Neutrophil (primary cell): ENCODE data around the gene STX8.

Source experiments
- H3K27ac ChIP-seq: fragments of 200-600 bp; sonication (generic); 2 replicates; pipeline ENCODE4 v1.5.1; 2016; ENCODE audit warnings: mild to moderate bottlenecking, moderate library complexity
- H3K27me3 ChIP-seq: fragments of 200-600 bp; sonication (generic); 2 replicates; pipeline ENCODE4 v1.6.0; 2016; ENCODE audit warnings: mild to moderate bottlenecking
- H3K36me3 ChIP-seq: fragments of 200-600 bp; sonication (generic); 2 replicates; pipeline ENCODE4 v1.5.1; 2017
- H3K4me1 ChIP-seq, 2 experiments: fragments of 200-600 bp in 1 of 2; sonication (generic) in 1 of 2; 1 replicate in 1 of 2; 2 replicates in 1 of 2; pipeline versions ENCODE4 v1.5.1 to v1.6.1; 2013 to 2016; ENCODE audit warnings: low read depth in 1 of 2, low read length in 1 of 2, mild to moderate bottlenecking in 1 of 2, moderate library complexity in 1 of 2; ENCODE audit not compliant: control insufficient read depth in 1 of 2, insufficient read depth in 1 of 2
- H3K4me3 ChIP-seq, 2 experiments: fragments of 200-600 bp in 1 of 2; sonication (generic) in 1 of 2; 1 replicate in 1 of 2; 2 replicates in 1 of 2; pipeline ENCODE4 v1.5.1; 2013 to 2016; ENCODE audit warnings: low read depth in 1 of 2, low read length in 1 of 2, mild to moderate bottlenecking in 1 of 2, moderate library complexity in 1 of 2
- H3K9me3 ChIP-seq: fragments of 200-600 bp; sonication (generic); 2 replicates; pipeline ENCODE4 v1.5.1; 2016
- TF ChIP-seq, protein P1 (sequence below): fragments of 200-600 bp; sonication (generic); IDR thresholded peaks from 2 replicates; pipeline ENCODE4 v1.5.1; 2016; ENCODE audit warnings: antibody characterized with exemption

Gene STX8

DNA sequence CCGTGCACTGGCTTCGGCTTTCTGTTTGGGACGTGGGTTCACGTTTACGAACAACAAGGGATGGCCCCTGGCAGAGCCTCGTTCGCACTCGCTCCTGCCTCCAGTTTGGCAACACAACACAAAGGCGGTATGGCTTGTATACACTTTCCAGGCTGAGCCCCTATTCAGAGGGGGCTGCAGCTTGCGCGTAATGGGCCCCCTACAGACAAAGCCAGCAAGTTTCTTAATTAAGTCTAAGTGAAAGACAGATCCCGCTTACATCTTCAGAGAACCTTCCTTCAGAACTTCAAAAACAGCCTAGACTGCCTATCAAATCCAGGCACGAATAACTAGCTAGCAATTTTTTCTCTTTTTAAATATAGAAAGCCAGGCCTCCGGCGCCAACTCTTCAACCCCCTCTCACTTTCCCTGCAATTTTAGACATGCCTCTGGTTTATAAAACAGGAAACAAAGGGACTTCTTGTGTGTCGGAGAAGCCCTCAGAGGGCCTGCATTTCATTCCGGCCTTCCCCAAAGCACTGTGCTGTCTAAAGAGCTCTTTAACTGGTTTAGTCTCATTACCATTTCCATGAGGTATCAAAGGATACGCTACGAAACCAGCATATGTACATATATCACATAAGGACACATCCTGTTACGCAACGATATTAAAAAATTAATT lies 244.9 kb downstream of the STX8 start:
- Histone ChIP-seq H3K9me3 (peaks cover 7% of the 10 kb centered on the region), H3K4me3 (no peak overlapping the region), H3K27me3 (no peaks in the 10 kb centered on the region), H3K27ac (no peak overlapping the region), H3K4me1 (no peaks in the 10 kb centered on the region), H3K36me3 (no peaks in the 10 kb centered on the region)
- TF ChIP-seq, protein P1, sequence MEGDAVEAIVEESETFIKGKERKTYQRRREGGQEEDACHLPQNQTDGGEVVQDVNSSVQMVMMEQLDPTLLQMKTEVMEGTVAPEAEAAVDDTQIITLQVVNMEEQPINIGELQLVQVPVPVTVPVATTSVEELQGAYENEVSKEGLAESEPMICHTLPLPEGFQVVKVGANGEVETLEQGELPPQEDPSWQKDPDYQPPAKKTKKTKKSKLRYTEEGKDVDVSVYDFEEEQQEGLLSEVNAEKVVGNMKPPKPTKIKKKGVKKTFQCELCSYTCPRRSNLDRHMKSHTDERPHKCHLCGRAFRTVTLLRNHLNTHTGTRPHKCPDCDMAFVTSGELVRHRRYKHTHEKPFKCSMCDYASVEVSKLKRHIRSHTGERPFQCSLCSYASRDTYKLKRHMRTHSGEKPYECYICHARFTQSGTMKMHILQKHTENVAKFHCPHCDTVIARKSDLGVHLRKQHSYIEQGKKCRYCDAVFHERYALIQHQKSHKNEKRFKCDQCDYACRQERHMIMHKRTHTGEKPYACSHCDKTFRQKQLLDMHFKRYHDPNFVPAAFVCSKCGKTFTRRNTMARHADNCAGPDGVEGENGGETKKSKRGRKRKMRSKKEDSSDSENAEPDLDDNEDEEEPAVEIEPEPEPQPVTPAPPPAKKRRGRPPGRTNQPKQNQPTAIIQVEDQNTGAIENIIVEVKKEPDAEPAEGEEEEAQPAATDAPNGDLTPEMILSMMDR: no peak

DNA sequence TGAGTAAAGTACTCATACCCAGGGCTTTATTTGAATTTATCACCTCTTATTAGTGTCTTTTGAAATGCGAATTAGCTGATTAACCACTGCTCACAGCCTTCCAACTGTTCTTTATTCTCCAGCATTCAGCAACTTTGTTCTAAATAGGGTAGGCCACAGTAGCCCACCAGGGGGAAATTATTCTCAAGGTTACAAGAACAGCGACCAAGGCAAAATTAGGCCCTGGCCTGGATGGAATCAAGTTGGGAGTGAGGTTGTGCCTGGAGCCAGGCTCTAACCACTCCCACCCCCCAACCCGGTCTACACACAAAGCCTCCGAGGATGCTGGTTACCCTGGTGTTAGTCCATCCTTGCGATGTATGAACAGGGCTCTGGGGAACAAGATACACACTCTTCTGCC lies 245.5 kb downstream of the STX8 start:
- no peaks in the 10 kb centered on the region for H3K4me1 ChIP-seq
- TF ChIP-seq, protein P1: no peak
- no peak overlapping the region for H3K4me3 ChIP-seq
- no peak overlapping the region for H3K27ac ChIP-seq
- H3K36me3 ChIP-seq: no peaks in the 10 kb centered on the region
- peaks cover 5% of the 10 kb centered on the region for H3K9me3 ChIP-seq
- H3K27me3 ChIP-seq: no peaks in the 10 kb centered on the region

DNA sequence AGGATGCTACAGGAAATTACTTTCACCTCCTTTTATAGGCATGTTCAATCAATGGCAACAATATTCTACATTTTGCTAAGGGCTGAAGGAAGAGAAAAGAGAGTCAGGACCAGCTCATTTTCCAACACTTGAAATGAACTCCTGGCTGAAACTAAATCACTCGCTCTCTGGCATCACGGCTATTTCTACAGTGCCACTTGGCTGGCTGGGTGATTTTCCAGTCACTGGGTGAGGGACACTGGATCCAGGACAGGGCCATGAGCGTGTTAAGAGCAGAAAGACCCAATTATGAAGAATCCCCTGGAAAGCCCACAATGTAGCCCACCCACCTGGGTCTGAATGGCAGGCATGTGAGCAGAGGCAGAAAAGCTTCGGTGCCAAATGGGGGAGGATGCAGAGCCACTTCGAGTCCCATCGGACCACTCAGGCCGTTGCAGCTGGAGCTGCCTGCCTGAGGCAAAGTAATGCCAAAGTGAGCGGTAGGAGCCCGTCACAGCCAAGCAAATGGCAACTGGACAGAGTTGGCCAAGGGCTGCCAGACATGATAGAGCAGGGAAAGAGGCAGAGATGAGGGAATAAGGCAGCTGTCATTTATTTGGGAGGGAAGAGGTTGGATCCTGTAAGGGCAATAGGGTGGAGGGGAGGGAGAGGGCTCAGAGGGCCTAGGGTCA lies 246.2 kb downstream of the STX8 start:
- H3K27ac ChIP-seq: no peak overlapping the region
- no peaks in the 10 kb centered on the region for H3K4me1 ChIP-seq

DNA sequence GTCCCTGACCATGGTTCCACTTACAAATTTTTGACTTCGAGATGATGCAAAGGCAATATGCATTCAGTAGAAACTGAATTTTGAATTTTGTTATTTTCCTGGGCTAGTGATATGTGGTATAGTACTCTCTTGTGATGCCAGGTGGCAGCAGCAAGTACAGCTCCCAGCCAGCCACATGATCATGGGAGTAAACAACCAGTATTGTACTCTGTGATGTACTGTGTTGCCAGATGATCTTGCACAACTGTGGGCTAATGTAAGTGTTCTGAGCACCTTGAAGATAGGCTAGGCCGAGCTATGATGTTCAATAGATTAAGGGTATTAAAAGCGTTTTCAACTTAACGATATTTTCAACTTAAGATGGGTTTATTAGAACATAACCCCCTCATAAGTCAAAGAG lies 250.8 kb downstream of the STX8 start:
- TF ChIP-seq, protein P1: no peak
- Histone ChIP-seq H3K9me3 (no peaks in the 10 kb centered on the region), H3K36me3 (no peaks in the 10 kb centered on the region), H3K27ac (no peak overlapping the region), H3K4me3 (no peak overlapping the region), H3K27me3 (no peaks in the 10 kb centered on the region), H3K4me1 (no peaks in the 10 kb centered on the region)

More for the DNA sequence above, 246.2 kb downstream of the STX8 start:
- Histone ChIP-seq H3K9me3 (no peaks in the 10 kb centered on the region), H3K36me3 (no peaks in the 10 kb centered on the region), H3K4me3 (no peak overlapping the region), H3K27me3 (no peaks in the 10 kb centered on the region)
- TF ChIP-seq, protein P1: no peak

DNA sequence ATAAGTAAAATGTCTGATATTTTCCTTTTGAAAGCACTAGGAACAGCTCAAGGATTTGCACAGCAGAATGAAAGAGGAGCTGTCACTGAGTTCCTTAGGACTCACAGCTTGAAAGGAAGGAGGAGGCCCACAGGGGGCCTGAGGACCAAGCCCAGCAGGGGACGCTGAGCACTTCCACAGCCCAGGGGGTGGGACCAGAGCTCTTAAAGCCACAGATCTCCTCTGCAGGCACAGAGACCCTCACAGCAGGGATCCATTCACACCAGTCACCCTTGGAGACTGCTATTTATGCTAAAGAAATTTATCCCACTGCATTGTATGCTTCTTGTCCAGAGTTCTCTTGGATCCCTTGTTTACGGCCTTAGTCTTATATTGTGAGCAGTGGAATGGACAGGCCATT lies 253.3 kb downstream of the STX8 start:
- H3K27ac ChIP-seq: no peak overlapping the region
- no peaks in the 10 kb centered on the region for H3K4me1 ChIP-seq
- no peak overlapping the region for H3K4me3 ChIP-seq
- TF ChIP-seq, protein P1: no peak
- H3K27me3 ChIP-seq: no peaks in the 10 kb centered on the region
- H3K9me3 ChIP-seq: no peaks in the 10 kb centered on the region
- no peaks in the 10 kb centered on the region for H3K36me3 ChIP-seq
